ENCODE results near the gene NSRP1.
"Not testable (repeated sequence)": the region's sequence is repeated elsewhere in the genome, so short reads cannot be mapped to it uniquely, and the experiment has no call there.

NSRP1 gene

DNA sequence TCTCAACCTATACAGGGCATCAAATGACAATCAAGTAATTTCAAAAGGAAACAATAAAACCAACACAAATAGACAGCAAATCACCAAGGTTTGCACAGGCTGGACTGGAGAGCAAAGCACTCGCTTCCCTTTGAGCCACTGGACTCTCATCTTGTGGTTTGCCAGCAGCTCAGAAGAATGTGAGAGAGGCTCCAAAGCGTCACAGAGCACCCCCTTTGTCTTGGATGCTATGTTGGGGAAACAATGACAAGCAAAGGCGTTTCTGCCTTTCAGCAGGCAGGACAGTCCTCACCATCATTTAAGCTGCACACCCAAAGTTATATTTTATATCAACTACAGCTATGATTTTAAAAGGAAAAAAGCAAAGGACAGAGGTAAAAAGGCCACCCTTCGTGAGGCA, 105.6 kb downstream of the NSRP1 start:
- no peak for DNase-seq (ENCODE audit: low read depth in 3 of 3)

DNA sequence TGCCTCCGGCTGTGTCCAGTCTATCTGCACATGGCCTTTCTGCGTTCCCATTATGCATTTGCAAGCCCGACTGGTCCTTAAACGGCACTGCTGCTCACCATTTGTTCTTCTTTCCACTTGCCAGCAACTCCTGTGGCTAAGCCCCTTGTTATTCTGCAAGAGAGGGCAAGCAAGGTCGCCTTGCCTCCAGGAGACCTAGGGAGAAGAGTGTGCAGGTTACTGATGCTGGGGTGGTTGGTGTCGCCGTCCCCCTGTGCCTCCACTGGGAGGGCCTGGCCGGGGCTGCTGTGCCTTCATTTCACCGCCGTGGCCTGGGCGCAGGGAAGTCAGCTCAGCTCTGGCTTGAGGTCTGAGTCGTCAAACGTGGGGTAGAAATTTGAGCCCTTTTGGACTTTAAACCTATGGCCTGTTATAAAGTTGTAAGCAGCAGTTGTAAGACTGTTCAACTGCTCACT, 106.1 kb downstream of the NSRP1 start:
- DNase-seq (ENCODE audit: low read depth in 3 of 3) = no peak

DNA sequence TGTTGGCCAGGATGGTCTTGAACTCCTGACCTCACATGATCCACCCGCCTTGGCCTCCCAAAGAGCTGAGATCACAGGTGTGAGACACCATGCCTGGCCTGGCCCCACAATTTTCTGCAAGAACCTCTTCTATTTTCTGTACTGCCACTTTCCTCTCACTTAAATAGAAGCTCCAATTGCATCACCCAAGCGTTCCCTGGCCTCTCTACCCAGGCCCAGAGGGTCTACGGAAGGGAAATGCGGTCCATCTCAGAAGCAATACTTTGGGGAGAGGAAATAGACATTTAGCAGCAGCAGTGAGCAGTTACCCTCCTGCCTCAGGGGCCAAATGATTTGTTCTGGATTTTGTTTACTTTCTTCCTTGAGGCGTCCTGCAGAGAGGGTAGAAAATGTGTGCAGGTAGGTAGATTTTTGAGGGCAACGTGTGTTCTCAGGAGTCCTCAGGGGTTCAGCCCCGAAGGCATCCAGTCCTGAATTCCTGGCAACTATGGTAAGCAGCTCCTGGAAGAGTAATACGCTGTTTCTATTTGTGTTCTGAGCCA, 107.9 kb downstream of the NSRP1 start:
- DNase-seq (ENCODE audit: low read depth in 3 of 3) = no peak

DNA sequence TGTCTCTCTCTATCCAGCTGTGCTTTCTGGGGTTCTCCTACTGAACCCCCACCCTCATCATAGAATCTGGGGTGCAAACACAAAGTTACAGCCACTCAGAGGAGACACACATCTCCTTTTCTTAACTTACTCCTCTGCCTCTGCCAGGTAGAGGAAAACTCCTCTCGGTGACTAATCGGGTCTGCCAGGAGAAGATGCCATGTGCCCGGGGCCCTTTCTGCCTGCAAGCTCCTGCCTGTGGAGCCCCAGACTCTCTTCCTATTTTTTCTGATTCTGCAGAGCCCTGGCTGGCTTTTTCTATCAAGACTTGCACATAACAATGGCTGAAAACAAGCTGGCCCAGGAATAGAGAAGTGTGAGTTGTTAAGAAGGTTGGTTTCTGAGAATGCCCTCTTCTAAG, 108.5 kb downstream of the NSRP1 start:
- no peak for DNase-seq (ENCODE audit: low read depth in 3 of 3)

DNA sequence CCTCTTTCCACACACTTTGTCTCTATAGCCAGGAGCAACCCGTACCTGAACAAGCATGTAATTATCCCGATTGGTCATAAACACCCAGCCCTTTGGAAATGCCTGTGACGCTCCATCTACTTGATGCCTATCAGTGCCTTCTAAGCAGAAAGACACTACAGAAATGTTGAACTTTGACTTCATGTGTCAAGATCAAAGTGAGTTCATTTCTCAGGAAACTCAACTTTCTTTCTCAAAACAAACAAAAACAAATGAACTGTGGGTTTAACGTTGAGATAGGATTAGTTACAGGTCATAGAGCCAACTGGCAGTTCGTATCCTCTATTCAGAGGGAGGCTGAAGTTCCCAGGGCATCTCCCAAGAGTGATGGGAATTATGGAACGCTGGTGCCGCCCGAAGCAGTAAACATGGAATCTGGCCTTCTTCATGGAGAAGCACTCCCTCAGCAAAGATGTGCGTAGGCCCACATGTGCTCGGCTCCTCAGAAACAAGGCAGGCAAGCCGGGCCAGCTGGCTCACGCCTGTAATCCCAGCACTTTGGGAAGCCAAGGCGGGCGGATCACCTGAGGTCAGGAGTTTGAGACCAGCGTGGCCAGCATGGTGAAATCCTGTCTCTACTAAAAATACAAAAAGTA, 109.4 kb downstream of the NSRP1 start:
- no peak for DNase-seq (ENCODE audit: low read depth in 3 of 3)

GRCh38 chr17:30226878-30227277, 110.3 kb downstream of the NSRP1 start:
- DNase-seq (ENCODE audit: low read depth in 3 of 3) = no peak

DNA sequence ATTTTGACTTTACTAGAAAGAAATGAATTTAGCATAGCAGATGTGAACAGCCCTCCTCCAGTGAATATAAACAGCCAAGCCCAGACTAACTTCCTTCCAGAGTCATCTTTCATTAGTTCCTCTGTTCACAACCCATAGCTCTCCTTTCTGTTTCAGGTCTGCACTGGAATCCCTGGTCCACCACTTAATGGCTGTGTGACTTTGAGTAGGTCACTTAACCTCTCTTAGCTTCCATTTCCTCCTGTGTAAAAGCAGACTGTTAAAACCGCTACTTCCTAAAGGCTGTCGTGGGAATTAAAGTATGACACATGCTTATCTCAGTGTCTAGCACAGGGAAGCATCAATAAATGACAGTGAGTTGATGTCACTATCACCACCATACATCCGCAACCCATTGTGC, 111.4 kb downstream of the NSRP1 start:
- no peak for DNase-seq (ENCODE audit: low read depth in 3 of 3)

GRCh38 chr17:30229012-30229411, 112.4 kb downstream of the NSRP1 start:
- no peak for DNase-seq (ENCODE audit: low read depth in 3 of 3)

- DNase-seq (ENCODE audit: low read depth in 3 of 3) = not testable (repeated sequence)
Measured at GRCh38 chr17:30230009-30230408, 113.4 kb downstream of the NSRP1 start.

GRCh38 chr17:30230596-30231125, 114.0 kb downstream of the NSRP1 start:
- no peak for DNase-seq (ENCODE audit: low read depth in 3 of 3)

GRCh38 chr17:30232015-30232823, 115.6 kb downstream of the NSRP1 start:
- DNase-seq (ENCODE audit: low read depth in 3 of 3) = no peak

DNA sequence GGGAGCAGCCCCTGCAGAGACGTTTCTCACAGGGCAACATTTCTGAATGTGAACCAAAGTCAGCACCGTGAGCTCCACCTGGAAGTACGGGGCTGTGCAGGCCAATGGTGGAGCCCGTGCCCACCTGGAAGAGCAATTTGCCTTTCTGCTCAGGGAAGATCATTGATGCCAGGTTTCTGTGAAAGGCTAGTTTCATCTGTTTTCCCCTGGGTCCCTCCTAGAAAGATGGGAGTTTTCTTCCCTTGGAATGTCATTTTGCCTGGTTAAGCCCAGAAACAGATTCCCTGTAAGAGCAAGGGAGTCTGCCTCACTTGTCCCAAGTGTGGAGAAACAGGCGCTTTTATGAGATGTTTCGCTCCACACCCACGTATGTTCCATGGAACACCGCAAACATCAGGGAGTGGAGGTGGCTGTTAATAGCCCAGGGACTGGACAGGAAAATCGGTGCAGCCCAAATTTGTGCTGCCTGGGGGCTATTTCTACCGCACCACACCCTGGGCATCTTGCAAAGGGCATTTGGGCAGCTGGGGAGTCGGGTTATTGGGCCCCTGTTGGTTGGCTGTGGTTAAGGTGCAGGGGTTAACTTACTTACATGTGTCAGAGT, 116.3 kb downstream of the NSRP1 start:
- no peak for DNase-seq (ENCODE audit: low read depth in 3 of 3)

DNA sequence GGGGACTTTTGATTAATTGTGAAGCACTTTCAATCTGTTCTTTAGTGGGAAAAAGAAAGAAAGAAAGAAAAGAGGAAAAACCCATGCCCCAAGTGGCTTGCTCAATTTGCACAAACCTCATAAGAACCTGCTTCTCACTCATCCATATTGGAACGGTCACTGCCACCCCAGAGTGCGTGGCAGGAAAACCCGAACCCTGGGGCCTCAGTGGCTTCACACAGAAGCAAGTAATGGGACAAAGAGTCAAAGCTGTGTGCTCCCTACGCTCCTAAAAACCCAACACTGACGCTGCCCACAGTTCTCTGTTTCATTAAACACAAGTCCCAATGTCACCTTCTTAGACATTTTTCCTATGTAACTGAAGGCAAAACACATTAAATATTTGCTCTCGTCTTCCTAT, 117.7 kb downstream of the NSRP1 start:
- DNase-seq (ENCODE audit: low read depth in 3 of 3) = no peak

GRCh38 chr17:30234964-30235363, 118.3 kb downstream of the NSRP1 start:
- no peak for DNase-seq (ENCODE audit: low read depth in 3 of 3)

GRCh38 chr17:30235386-30236296, 119.0 kb downstream of the NSRP1 start, which contains the start of gene SLC6A4:
Gene SLC6A4 (minus strand): TSS chr17:30235697. CDS start chr17:30221958, 13,739 bp downstream.
- DNase-seq (ENCODE audit: low read depth in 3 of 3) = no peak

Data from stimulated activated CD4-positive, alpha-beta T cell treated with anti-CD3 and anti-CD28 coated beads, TNF-alpha, amount 100 ng/mL, for 24 hours (primary cell).